Nephron (organoid): ENCODE results near the gene CDH11.

ENCODE experiments used
- H3K27ac Mint-ChIP-seq, 3 experiments: 2 replicates each; pipeline ENCODE4 v1.8.0; 2020; ENCODE audit warnings: mixed read lengths in 3 of 3, mild to moderate bottlenecking in 2 of 3, moderate library complexity in 1 of 3
- H3K27me3 Mint-ChIP-seq: 2 replicates; pipeline ENCODE4 v1.8.0; 2021; ENCODE audit warnings: low read depth, mild to moderate bottlenecking, moderate library complexity, mixed read lengths
- H3K36me3 Mint-ChIP-seq: 2 replicates; pipeline ENCODE4 v1.8.0; 2020; ENCODE audit warnings: low read depth, mixed read lengths
- H3K4me1 Mint-ChIP-seq: 2 replicates; pipeline ENCODE4 v1.8.0; 2020; ENCODE audit warnings: mixed read lengths
- H3K4me3 Mint-ChIP-seq, 3 experiments: 2 replicates each; pipeline ENCODE4 v1.8.0; 2020; ENCODE audit warnings: mild to moderate bottlenecking in 3 of 3, mixed read lengths in 3 of 3, moderate library complexity in 2 of 3
- H3K9me3 Mint-ChIP-seq: 2 replicates; pipeline ENCODE4 v1.8.0; 2020; ENCODE audit warnings: mixed read lengths
- TF ChIP-seq, protein P1 (sequence below), 3 experiments: fragments of 200-600 bp; sonication (generic); IDR thresholded peaks; one replicate each; pipeline ENCODE4 v1.5.0; 2021; ENCODE audit warnings: antibody characterized with exemption in 3 of 3; ENCODE audit not compliant: unreplicated experiment in 3 of 3

Gene CDH11

DNA sequence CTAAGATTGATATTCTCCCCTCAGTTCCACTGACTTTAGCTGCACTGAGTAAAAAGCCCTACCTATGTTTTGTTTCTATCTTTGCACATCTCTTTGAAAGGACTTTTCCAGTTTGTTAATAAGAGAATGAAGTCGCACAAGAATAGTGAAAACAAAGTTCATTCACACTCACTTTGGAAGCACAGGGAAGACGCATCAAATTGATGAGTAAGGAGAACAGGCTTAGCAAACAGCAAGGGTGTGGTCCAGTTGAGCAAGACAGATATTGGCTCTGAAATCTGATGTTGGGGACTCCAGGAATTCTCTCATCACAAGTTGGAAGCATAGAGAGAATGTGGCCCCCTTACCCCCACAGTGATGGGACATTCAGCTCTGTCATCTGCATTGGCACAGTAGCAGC lies 221.3 kb downstream of the CDH11 start:
- H3K27ac Mint-ChIP-seq = peak overlapping the region; percentile 80 to 91 (median 88)
- H3K4me1 Mint-ChIP-seq = peaks cover 54% of the 10 kb centered on the region
- TF ChIP-seq, protein P1, sequence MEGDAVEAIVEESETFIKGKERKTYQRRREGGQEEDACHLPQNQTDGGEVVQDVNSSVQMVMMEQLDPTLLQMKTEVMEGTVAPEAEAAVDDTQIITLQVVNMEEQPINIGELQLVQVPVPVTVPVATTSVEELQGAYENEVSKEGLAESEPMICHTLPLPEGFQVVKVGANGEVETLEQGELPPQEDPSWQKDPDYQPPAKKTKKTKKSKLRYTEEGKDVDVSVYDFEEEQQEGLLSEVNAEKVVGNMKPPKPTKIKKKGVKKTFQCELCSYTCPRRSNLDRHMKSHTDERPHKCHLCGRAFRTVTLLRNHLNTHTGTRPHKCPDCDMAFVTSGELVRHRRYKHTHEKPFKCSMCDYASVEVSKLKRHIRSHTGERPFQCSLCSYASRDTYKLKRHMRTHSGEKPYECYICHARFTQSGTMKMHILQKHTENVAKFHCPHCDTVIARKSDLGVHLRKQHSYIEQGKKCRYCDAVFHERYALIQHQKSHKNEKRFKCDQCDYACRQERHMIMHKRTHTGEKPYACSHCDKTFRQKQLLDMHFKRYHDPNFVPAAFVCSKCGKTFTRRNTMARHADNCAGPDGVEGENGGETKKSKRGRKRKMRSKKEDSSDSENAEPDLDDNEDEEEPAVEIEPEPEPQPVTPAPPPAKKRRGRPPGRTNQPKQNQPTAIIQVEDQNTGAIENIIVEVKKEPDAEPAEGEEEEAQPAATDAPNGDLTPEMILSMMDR (IDR thresholded peaks at IDR 0.05; ENCODE audit: unreplicated experiment in 3 of 3) = no peak
- no peaks in the 10 kb centered on the region for H3K27me3 Mint-ChIP-seq
- no peak overlapping the region for H3K4me3 Mint-ChIP-seq
- peaks cover 5% of the 10 kb centered on the region for H3K9me3 Mint-ChIP-seq
- no peaks in the 10 kb centered on the region for H3K36me3 Mint-ChIP-seq

DNA sequence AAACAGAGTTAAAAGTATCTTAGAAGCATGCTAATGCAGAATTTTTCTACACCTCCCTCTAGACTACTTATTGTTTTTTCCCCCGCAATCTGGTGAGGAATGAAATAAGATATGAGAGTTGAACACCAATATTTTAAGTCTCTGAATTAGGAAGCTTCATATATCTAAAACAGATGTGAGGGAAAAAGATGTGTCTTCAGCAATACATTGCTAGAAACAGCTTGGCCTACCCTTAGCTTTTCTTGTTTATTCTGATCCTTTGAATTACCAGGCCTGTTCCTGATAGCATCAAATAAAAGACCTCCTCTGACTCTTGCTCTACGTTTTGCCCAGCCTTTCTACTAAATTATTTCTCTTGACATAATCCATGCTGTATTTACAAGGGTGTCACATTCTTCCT lies 221.8 kb downstream of the CDH11 start:
- Mint-ChIP-seq H3K4me1 (peaks cover 54% of the 10 kb centered on the region), H3K9me3 (peaks cover 5% of the 10 kb centered on the region)
- TF ChIP-seq, protein P1 (IDR thresholded peaks at IDR 0.05; ENCODE audit: unreplicated experiment in 3 of 3) = no peak

DNA sequence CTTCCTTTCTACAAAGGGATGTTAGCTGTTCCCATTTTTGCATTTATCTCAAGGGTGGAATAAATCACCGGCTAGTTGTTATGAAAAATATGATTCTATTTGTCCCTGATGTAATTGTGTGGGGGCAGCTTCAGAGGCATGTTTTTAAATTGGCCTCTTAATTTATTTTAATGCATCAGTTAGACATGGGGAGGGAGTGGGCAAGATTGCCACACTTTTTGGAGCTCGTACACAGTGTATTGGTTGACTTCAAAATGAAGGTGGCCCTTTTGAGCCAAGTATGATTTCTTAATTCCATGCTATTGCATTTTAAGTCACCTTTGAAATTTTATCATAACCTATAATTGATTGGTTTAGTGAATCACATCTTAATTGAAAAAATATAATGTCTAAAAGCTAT lies 223.7 kb downstream of the CDH11 start:
- Mint-ChIP-seq H3K27ac (peak overlapping the region; percentile 36 to 91 (median 88)), H3K9me3 (no peaks in the 10 kb centered on the region), H3K36me3 (no peaks in the 10 kb centered on the region), H3K4me3 (peak overlapping the region in 1 of 3 experiments; percentile 28), H3K4me1 (peaks cover 68% of the 10 kb centered on the region), H3K27me3 (no peaks in the 10 kb centered on the region)
- TF ChIP-seq, protein P1 (IDR thresholded peaks at IDR 0.05; ENCODE audit: unreplicated experiment in 3 of 3) = no peak

More for the DNA sequence above, 221.8 kb downstream of the CDH11 start:
- no peaks in the 10 kb centered on the region for H3K36me3 Mint-ChIP-seq
- peak overlapping the region; percentile 80 to 91 (median 88) for H3K27ac Mint-ChIP-seq
- H3K27me3 Mint-ChIP-seq = no peaks in the 10 kb centered on the region
- H3K4me3 Mint-ChIP-seq = peak overlapping the region in 1 of 3 experiments; percentile 17
